Stimulated activated CD4-positive, alpha-beta T cell treated with anti-CD3 and anti-CD28 coated beads, Interleukin-4, amount 100 ng/mL, for 24 hours (primary cell): ENCODE measurements around the gene RBMS3.
"Not testable (repeated sequence)": the region's sequence is repeated elsewhere in the genome, so short reads cannot be mapped to it uniquely, and the experiment has no call there.

Experiments
- DNase-seq: peaks from one replicate; pipeline ENCODE4 v3.0.0-alpha.2; 2020

RBMS3 gene

GRCh38 chr3:29642393-29643033 lies 361.6 kb downstream of the RBMS3 start:
- DNase-seq: no peak

GRCh38 chr3:29643034-29643425 lies 362.2 kb downstream of the RBMS3 start:
- DNase-seq: no peak

- no peak for DNase-seq
These were observed 363.4 kb downstream of the RBMS3 start for GRCh38 chr3:29644261-29644660.

- no peak for DNase-seq
These were observed 364.2 kb downstream of the RBMS3 start for GRCh38 chr3:29644956-29645636.

- no peak for DNase-seq
These were observed 365.2 kb downstream of the RBMS3 start for GRCh38 chr3:29646043-29646442.

- DNase-seq: no peak
These were observed 369.1 kb downstream of the RBMS3 start for GRCh38 chr3:29649815-29650547.

GRCh38 chr3:29653680-29654079 lies 372.8 kb downstream of the RBMS3 start:
- no peak for DNase-seq

- DNase-seq: no peak
These were observed 374.3 kb downstream of the RBMS3 start for GRCh38 chr3:29655015-29655747.

GRCh38 chr3:29665688-29666087 lies 384.8 kb downstream of the RBMS3 start:
- no peak for DNase-seq

DNA sequence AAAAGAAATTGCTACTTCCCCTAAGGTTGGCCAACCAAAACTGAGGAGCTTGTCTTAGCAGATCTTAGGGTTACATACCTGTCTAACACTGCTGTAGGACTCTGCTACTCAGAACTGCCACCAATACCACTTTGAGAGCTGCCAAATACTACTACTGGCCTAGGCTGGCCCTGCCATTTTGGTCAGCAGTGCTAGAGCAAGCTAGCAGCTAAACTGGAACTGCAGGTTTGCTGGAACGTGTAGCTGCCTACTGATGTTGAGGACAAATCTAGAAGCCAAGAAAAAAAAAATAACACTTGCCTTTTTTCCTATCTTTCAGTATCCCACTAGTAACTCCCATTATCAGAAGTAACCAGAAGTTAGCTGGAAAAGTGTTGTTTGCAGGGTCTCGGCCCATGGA lies 387.4 kb downstream of the RBMS3 start:
- DNase-seq: no peak

DNA sequence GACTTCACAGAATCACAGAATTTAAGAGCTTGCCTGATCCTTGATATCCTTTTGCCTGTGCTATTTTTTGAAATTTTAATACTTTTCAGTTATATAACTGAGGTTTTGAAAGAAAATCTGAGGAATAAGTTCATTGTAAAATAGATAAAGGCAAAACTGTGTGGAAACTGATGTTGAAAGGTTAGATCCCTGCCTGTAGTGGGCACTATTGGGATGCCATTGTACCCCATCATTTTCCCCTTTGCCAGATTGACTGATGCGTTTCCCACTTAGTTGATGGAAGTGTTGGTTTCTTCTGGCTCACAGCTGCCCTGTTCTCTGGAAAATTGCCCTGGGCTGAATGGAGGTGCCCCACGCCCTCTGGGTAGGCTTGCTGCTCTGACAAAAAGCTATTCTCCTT lies 387.9 kb downstream of the RBMS3 start:
- no peak for DNase-seq

- not testable (repeated sequence) for DNase-seq
These were observed 389.6 kb downstream of the RBMS3 start for GRCh38 chr3:29670476-29670875.

DNA sequence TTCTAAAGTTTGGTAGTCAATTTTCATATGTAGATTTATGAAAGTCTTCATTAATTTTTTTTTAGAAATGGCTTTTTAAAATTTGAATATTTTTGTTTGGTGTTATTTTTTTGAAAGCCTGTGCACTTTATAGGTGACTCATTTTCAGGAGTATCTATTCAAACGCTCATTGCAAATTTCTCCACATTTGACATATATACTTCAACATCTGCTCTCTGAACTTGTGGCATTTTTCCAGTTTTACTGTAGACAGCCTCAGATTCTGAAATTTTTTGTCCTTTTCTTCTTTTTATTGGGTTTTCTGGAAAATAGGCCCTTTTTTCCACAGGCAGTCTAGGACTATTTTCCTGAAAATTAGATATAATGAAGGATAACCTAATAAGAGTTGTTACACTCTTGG lies 396.6 kb downstream of the RBMS3 start:
- no peak for DNase-seq

- DNase-seq: no peak
These were observed 399.1 kb downstream of the RBMS3 start for GRCh38 chr3:29679944-29680343.

GRCh38 chr3:29683018-29683993 lies 402.4 kb downstream of the RBMS3 start:
- no peak for DNase-seq

GRCh38 chr3:29686889-29687592 lies 406.2 kb downstream of the RBMS3 start:
- DNase-seq: no peak

DNA sequence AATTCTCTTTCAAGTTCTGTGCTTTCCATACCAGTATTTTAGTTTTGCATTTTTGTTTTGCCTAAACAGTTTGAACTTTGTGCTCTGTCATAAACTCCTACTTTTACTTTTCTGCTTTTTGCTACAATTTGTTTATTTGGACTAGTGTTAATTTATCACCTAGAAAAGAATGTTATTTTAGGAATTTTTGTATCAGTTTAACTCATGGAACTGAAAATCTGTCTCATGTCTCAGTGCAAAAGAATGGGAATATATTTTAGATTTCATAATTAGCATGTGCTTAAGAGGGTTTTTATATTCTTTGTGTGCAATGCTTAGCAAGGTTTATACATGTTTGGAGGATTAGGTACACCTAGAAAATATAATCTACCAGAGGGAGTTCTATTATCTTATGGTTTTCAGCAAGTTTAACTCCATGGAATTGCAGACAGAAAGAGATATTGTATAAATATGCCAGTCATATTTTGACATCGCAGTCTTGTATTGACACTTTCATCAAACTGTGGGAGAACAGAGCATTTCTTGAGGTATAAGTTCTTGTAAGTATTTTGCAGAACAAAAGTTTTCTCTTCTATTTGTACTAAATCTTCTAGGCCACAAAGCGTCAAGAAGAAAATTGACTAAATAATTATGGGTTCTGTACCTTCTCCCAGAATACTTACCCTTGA lies 409.9 kb downstream of the RBMS3 start:
- DNase-seq: no peak

DNA sequence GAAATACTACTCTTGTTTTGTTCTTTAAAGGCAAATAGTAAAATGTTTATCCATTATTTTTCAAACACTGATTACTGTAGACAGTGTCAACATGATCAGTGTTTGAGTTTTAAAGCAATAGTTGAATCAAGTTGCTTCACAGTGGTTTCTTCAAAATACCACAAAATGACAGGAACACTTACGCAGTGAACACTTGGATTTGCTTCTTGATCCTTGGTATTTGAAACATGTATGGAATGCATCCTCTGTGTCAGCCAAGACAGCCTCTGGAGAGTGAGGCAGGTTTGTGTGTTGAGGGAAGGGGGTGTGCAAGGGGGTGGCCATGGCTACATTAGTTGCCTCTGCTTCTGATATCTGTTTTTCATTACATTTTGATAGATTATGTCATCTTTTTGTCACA lies 413.0 kb downstream of the RBMS3 start:
- no peak for DNase-seq

- DNase-seq: no peak
These were observed 413.5 kb downstream of the RBMS3 start for GRCh38 chr3:29694331-29694730.

DNA sequence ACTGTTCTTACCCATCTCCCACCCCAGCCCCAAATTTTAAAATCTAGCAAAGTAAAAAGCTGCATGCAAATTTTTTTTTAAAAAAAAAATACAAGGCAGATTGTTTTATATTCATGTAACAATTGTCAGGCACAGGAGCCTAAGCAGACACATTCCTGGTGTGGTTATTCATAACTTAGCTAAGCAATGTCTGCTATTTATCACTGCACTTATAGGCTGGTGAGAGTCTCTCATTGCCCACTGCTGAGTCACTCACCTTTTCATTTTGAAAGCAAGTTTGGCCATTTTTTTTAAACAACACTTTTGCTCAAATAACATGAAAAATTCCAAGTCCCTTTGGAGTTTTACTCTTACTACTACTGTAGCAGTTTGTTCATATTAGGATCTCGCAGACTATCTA lies 413.9 kb downstream of the RBMS3 start:
- DNase-seq: no peak

GRCh38 chr3:29695201-29695600 lies 414.3 kb downstream of the RBMS3 start:
- no peak for DNase-seq
